Neural progenitor cell (in vitro differentiated cells): Measurements from ENCODE around the gene THEM4.

Experiments used
- EZH2 ChIP-seq: fragments of 200-600 bp; sonication (generic); IDR thresholded peaks from 2 replicates; pipeline ENCODE4 v1.6.1; 2017; ENCODE audit warnings: antibody characterized with exemption, mild to moderate bottlenecking, moderate library complexity
- EZH2phosphoT487 ChIP-seq: fragments of 200-600 bp; sonication (generic); IDR thresholded peaks from 2 replicates; pipeline ENCODE4 v1.6.1; 2017; ENCODE audit warnings: antibody characterized with exemption
- TF ChIP-seq, protein P1 (sequence below): fragments of 200-600 bp; sonication (generic); IDR thresholded peaks from 2 replicates; pipeline ENCODE4 v1.5.1; 2017; ENCODE audit warnings: antibody characterized with exemption, mild to moderate bottlenecking

DNA sequence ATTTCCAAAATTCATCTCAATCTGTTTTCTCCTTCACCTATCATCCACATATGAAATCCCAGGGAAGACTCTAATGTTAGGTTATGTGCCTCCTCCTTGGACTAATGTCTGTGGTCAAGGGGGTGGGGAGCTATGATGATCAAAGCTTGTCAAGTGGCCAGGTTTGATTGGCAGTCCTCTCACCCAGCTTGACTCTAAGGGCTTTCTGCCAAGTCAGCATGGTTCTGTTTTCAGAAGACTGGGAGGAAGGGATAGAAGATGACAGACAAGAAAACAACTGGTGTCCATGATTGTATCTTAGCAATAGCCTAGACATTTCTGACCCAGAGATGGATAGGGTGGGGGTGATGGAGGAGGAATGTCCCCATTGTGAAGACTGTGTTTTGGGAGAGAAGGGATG, 46.7 kb downstream of the THEM4 start:
- TF ChIP-seq, protein P1, sequence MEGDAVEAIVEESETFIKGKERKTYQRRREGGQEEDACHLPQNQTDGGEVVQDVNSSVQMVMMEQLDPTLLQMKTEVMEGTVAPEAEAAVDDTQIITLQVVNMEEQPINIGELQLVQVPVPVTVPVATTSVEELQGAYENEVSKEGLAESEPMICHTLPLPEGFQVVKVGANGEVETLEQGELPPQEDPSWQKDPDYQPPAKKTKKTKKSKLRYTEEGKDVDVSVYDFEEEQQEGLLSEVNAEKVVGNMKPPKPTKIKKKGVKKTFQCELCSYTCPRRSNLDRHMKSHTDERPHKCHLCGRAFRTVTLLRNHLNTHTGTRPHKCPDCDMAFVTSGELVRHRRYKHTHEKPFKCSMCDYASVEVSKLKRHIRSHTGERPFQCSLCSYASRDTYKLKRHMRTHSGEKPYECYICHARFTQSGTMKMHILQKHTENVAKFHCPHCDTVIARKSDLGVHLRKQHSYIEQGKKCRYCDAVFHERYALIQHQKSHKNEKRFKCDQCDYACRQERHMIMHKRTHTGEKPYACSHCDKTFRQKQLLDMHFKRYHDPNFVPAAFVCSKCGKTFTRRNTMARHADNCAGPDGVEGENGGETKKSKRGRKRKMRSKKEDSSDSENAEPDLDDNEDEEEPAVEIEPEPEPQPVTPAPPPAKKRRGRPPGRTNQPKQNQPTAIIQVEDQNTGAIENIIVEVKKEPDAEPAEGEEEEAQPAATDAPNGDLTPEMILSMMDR = no peak
- TF ChIP-seq EZH2 (no peak), EZH2phosphoT487 (no peak)
